ENCODE measurements around the gene ADAMTS10. TPM values are rescaled to one million over a fixed set of nuclear protein-coding genes. Genes with fewer than 3 reads are reported as not detected.

The ADAMTS10 gene
- total and polyA plus RNA-seq, 2 of the 13 experiments (the other 11 are each of a cell fraction or from before 2014, with no cell fraction given) = 0.49 to 1.7 TPM

DNA sequence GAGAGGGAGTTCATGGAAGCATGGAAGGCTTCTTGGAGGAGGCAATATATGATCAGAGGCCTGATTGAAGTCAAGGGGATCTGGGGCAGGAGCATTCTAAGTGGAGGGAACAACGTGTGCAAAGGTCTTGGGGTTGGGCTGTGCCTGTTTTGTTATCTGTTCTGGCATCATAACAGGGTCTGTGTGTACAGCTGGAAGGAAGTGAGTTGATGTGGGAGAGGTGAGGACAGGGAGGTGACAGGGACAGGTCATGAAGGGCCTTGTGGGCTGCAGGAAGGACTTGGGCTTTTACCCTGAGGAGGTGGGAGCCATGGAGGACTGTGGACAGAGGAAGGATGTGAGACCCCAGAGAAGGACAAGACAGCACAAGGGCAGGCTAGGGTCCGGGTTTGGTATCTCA is 18.7 kb upstream of the ADAMTS10 start:
- H3K27me3 ChIP-seq (ENCODE audit: control insufficient read depth in 1 of 2, insufficient read depth in 2 of 2, low read length in 2 of 2) = no peaks in the 10 kb centered on the region
- H3K9ac ChIP-seq (ENCODE audit: insufficient read depth, low read depth, low read length) = no peak overlapping the region
- H3K36me3 ChIP-seq (replicated peaks in 1 of 2; ENCODE audit: control insufficient read depth in 1 of 2, insufficient read depth in 2 of 2, low read length in 2 of 2) = no peaks in the 10 kb centered on the region
- peaks cover 5% of the 10 kb centered on the region; the same call in 1 of the 2 replicates for H3K9me3 ChIP-seq (ENCODE audit: low read length)
- ChIA-PET POLR2A (no interaction called here), CTCF (ENCODE audit: low intra/inter-chr PET ratio, low total read pairs) (no interaction called here)
- H2AFZ ChIP-seq (ENCODE audit: low read length) = no peak overlapping the region
- no peak overlapping the region for H3K4me2 ChIP-seq (ENCODE audit: low read depth, low read length)
- no peak for DNase-seq (ENCODE audit: low spot score)
- no peak overlapping the region for H3K27ac ChIP-seq (ENCODE audit: extremely low read length, insufficient read depth, low read length)
- H3K4me1 ChIP-seq (ENCODE audit: insufficient read depth, low read length) = peaks cover 49% of the 10 kb centered on the region
- no peak for FAIRE-seq
- ATAC-seq = no peak
- no peaks in the 10 kb centered on the region for H3K79me2 ChIP-seq (ENCODE audit: insufficient read depth, low read length)
- in situ Hi-C loops (cut with HindIII; ENCODE audit: extremely low pct_ligation_motif_present, low pct_unique_long_range_greater_than_20kb) (no loop called here), intact Hi-C loops (cut with micrococcal nuclease; ENCODE audit: unreplicated experiment) (no loop called here)
- WGBS (ENCODE audit: low lambda C conversion rate) = 96% methylated on average over 2 of the region's 2 CpGs
- no peak overlapping the region for H3K4me3 ChIP-seq (replicated peaks in 1 of 3; ENCODE audit: insufficient read depth in 1 of 3, low read depth in 2 of 3, low read length in 3 of 3)
- TF ChIP-seq, protein P1, sequence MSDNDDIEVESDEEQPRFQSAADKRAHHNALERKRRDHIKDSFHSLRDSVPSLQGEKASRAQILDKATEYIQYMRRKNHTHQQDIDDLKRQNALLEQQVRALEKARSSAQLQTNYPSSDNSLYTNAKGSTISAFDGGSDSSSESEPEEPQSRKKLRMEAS (IDR thresholded peaks at IDR 0.05) = no peak
- TF ChIP-seq ZKSCAN5 (CRISPR knock-in tag; IDR thresholded peaks at IDR 0.05) = peak; percentile 95
- no peaks in the 10 kb centered on the region for H4K20me1 ChIP-seq (ENCODE audit: insufficient read depth, low read length)
- no TSS peak for BruUV-seq (replicated peaks)

DNA sequence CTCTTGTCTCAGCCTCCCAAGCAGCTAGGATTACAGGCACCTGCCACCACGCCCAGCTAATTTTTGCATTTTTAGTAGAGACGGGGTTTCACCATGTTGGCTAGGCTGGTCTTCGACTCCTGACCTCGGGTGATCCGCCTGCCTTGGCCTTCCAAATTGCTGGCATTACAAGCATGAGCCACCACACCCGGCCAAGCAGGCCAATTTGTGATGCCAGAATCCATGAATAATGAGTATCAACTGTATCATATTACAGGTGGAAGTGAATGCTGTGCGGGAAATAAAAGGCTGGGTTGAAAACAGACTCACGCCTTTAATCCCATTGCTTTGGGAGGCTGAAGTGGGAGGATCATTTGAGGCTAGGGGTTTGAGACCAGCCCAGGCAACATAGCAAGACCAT is 16.3 kb upstream of the ADAMTS10 start:
- Histone ChIP-seq H3K4me1 (ENCODE audit: insufficient read depth, low read length) (peaks cover 32% of the 10 kb centered on the region), H3K36me3 (replicated peaks in 1 of 2; ENCODE audit: control insufficient read depth in 1 of 2, insufficient read depth in 2 of 2, low read length in 2 of 2) (no peaks in the 10 kb centered on the region), H3K9ac (ENCODE audit: insufficient read depth, low read depth, low read length) (no peak overlapping the region), H4K20me1 (ENCODE audit: insufficient read depth, low read length) (no peaks in the 10 kb centered on the region), H3K4me2 (ENCODE audit: low read depth, low read length) (no peak overlapping the region), H3K79me2 (ENCODE audit: insufficient read depth, low read length) (no peaks in the 10 kb centered on the region), H3K4me3 (replicated peaks in 1 of 3; ENCODE audit: insufficient read depth in 1 of 3, low read depth in 2 of 3, low read length in 3 of 3) (no peak overlapping the region), H3K27me3 (ENCODE audit: control insufficient read depth in 1 of 2, insufficient read depth in 2 of 2, low read length in 2 of 2) (no peaks in the 10 kb centered on the region), H3K9me3 (ENCODE audit: low read length) (peaks cover 5% of the 10 kb centered on the region; the same call in 1 of the 2 replicates), H3K27ac (ENCODE audit: extremely low read length, insufficient read depth, low read length) (no peak overlapping the region), H2AFZ (ENCODE audit: low read length) (no peak overlapping the region)
- 92% methylated on average over 8 of the region's 8 CpGs for WGBS (ENCODE audit: low lambda C conversion rate)
- intact Hi-C loops (cut with micrococcal nuclease; ENCODE audit: unreplicated experiment) (no loop called here), in situ Hi-C loops (cut with HindIII; ENCODE audit: extremely low pct_ligation_motif_present, low pct_unique_long_range_greater_than_20kb) (no loop called here)
- DNase-seq (ENCODE audit: low spot score) (no peak), ATAC-seq (no peak), FAIRE-seq (no peak)
- BruUV-seq (replicated peaks) = no TSS peak
- CTCF ChIA-PET (ENCODE audit: low intra/inter-chr PET ratio, low total read pairs) = no interaction called here
- POLR2A ChIA-PET = interaction anchor here (0.7 to 0.8 kb wide), 2 partner anchors 13 to 15 kb away, joined by 3 read pairs; no protein-coding TSS in a partner anchor
- TF ChIP-seq, protein P2, sequence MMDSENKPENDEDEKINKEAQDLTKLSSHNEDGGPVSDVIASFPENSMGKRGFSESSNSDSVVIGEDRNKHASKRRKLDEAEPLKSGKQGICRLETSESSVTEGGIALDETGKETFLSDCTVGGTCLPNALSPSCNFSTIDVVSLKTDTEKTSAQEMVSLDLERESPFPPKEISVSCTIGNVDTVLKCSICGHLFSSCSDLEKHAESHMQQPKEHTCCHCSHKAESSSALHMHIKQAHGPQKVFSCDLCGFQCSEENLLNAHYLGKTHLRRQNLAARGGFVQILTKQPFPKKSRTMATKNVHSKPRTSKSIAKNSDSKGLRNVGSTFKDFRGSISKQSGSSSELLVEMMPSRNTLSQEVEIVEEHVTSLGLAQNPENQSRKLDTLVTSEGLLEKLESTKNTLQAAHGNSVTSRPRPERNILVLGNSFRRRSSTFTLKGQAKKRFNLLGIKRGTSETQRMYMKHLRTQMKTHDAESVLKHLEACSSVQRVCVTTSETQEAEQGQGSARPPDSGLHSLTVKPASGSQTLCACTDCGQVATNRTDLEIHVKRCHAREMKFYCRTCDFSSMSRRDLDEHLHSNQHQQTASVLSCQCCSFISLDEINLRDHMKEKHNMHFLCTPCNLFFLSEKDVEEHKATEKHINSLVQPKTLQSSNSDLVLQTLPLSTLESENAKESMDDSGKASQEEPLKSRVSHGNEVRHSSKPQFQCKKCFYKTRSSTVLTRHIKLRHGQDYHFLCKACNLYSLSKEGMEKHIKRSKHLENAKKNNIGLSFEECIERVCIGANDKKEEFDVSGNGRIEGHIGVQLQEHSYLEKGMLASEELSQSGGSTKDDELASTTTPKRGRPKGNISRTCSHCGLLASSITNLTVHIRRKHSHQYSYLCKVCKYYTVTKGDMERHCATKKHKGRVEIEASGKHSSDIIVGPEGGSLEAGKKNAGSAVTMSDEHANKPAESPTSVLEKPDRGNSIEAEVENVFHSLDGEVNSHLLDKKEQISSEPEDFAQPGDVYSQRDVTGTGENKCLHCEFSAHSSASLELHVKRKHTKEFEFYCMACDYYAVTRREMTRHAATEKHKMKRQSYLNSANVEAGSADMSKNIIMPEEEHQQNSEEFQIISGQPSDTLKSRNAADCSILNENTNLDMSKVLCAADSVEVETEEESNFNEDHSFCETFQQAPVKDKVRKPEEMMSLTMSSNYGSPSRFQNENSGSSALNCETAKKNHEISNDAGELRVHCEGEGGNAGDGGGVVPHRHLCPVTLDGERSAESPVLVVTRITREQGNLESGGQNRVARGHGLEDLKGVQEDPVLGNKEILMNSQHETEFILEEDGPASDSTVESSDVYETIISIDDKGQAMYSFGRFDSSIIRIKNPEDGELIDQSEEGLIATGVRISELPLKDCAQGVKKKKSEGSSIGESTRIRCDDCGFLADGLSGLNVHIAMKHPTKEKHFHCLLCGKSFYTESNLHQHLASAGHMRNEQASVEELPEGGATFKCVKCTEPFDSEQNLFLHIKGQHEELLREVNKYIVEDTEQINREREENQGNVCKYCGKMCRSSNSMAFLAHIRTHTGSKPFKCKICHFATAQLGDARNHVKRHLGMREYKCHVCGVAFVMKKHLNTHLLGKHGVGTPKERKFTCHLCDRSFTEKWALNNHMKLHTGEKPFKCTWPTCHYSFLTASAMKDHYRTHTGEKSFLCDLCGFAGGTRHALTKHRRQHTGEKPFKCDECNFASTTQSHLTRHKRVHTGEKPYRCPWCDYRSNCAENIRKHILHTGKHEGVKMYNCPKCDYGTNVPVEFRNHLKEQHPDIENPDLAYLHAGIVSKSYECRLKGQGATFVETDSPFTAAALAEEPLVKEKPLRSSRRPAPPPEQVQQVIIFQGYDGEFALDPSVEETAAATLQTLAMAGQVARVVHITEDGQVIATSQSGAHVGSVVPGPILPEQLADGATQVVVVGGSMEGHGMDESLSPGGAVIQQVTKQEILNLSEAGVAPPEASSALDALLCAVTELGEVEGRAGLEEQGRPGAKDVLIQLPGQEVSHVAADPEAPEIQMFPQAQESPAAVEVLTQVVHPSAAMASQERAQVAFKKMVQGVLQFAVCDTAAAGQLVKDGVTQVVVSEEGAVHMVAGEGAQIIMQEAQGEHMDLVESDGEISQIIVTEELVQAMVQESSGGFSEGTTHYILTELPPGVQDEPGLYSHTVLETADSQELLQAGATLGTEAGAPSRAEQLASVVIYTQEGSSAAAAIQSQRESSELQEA (CRISPR knock-in tag; IDR thresholded peaks at IDR 0.05; ENCODE audit: not compliant biosample characterization) = no peak
- no peak for TF ChIP-seq MTA3 (CRISPR knock-in tag; IDR thresholded peaks at IDR 0.05)
- TF ChIP-seq MXI1 (IDR thresholded peaks at IDR 0.05; ENCODE audit: borderline replicate concordance, low read depth, low read length) = no peak
- TF ChIP-seq ZNF598 (CRISPR knock-in tag; IDR thresholded peaks at IDR 0.05; ENCODE audit: borderline replicate concordance) = no peak
- TF ChIP-seq ZNF282 (IDR thresholded peaks at IDR 0.05; ENCODE audit: partially characterized antibody) = no peak
- TF ChIP-seq FOSL2 (CRISPR knock-in tag; IDR thresholded peaks at IDR 0.05) = no peak
- TF ChIP-seq RCOR2 (CRISPR knock-in tag; IDR thresholded peaks at IDR 0.05) = no peak
- no peak for TF ChIP-seq PHF20 (CRISPR knock-in tag; IDR thresholded peaks at IDR 0.05)
- TF ChIP-seq KDM5B (CRISPR knock-in tag; IDR thresholded peaks at IDR 0.05; ENCODE audit: borderline replicate concordance) = no peak

Data from HepG2 (cell line).